IPS-NIHi11 (cell line): ENCODE measurements around the gene EXOC6B.

Source experiments
- DNase-seq: peaks from one replicate; pipeline ENCODE4 v3.0.0; 2012; ENCODE audit warnings: mixed read lengths, low spot score

The EXOC6B gene

DNA sequence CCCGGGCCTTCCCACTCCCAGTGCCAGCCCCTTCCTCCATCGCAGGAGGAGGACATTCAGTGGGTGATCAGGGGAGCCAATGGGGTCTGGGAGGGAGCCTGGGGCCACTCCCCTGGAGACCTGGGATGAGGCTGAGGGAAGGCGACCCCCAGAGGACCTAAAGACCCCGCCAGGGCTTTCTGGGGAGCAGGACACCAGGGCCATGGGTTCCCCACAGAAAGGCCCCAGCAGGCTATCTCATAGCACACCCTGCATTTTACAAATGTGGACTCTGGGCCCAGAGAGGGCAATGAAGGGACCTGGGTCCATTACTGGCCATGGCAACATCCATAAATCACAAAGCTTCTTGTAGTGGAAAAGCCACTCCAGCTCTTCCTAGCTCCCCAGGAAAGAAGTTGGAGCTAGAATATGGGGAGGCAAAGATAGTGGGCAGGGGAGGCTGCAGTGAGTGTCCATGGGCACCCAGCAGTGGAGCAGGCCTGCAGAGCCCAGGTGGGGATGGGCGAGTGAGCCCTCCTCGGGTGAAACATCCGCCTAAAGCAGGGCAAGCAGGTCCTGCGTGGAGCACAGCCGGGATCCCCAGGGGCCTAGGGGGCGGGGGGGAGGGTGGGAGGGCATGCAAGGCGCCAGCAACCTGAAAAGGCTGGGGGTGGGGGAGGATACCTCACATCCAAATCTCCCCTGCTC lies 692.0 kb downstream of the EXOC6B start:
- DNase-seq, result no peak

DNA sequence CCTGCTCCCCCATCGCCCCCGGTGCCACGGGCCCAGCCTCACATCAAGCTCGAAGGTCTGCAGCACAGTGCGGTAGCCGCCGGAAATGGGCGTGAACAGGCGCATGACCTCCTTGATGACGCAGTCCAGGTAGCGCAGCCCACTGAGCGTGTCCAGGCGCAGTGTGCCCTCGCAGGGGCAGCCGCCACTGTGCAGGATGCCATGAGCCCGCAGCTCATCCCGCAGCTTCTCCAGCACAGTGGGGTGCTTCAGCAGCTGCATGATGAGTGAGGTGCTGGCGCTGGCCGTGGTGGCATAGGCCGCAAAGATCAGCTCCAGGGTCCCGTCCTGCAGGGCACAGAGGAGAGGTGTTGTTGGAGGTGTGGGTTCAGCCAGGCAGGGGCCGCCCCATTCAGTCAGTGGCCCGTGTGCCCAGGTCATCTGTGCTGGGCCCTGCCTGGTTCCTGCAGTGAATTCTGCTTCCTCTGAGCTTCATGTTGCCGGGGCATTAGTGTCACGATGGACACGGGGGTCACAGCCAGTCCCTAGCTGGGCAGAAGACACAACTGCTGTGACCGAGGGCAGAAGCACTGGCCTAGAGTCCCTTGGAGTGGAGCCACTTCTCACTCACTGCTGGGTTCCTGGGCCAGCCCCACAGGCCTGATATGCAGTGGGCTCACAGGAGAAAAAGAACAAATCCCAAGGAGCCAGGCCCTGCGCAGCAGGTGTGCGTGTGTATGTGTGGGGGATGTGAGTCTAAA lies 692.7 kb downstream of the EXOC6B start:
- no peak for DNase-seq

DNA sequence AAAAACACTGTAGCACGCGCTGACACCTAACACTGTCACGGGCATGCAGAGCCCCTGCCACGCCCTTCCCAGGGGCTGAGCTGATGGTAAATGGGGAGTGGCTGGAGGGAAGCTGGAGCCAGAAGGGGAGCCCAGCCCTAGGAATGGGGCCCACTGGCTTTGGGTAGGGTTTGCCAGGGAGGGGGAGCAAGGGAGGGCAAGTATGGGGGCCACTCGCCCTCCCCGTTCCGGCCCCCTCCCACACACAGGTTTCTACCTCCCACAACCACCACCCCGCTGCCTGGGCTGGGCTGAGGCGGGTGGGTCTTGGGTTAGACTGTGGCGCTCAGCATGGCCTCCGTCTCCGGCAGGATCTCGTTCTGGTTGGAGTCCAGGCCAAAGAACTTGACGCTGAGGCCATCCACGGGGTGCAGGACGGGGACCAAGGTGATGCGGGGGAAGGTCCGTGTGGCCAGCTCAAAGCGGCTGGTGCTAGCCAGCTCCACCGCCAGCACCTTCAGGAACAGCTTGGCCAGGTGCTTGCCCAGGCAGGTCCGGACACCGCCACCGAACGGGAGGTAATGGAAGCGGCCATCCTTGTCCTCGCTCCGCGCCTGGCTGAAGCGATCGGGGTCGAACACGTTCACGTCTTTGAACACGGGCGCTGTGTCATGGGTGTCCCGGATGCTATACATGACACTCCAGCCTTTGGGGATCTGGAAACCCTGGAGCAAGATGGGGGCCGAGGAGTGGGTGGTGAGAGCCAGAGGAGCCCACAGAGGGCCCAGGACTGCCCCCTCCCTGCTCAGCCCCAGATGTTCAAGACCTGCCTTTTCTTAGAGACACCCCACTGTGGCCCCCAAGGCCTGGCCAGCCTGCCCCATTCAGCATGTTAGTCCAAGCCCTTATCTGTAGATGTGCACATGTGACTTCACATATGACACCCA lies 693.7 kb downstream of the EXOC6B start:
- no peak for DNase-seq

DNA sequence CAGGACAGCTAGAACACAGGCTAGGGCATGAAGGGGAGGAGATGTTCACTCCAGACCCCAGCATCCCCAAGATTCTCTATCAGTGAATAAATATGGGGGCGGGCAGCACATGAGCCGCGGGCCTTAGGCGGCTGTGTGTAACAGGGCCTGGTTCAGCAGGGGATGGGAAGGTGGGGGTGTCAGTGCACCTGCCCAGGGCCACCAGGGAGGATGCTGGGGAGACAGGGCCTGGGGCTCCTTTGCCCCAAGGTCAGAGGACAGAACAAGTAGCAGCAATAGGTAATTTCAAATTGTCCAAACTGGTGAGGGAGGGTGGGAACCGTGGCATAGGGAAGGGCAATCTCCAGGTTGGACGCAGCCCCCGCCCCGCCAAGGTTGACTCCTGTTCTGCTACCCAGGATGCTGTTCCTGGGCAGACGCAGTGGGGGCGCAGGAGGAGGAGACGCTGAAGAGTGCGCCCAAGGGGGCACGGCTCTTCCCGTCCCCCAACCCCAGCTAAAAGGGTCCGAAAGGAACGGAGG lies 694.4 kb downstream of the EXOC6B start:
- no peak for DNase-seq

DNA sequence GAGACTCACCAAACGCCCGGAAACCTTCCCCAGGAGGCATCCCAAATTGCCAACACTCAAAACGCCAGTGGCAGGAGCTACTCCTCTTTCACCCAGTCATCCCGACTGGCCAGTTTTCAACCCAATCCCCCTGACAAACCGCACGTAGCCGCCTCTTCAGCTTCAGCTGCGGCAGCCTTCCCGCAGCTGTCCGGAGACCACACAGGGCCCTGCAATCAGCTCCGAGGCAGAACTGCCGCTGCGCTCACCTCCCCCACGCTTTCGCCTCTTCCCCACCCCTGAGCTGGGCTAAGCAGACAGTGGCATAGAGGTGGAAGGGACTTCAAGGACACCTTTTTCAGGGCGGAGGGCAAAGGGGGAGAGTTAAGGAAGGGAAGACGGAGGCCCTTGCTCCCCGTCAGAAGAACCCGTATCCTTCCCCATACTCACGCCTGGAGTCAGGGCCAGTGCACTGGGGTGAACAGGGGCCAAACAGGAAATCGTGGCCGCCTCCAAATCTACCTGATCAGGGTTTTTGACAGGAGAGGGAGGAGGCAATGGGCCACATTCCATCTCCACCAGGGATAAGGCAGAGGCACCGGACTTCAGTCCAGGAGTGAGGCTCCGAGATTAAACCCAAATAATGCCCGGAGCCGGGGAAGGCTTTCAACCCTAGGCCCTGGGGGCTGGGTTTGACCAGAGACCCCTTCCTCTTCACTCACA lies 695.0 kb downstream of the EXOC6B start:
- DNase-seq, result no peak

DNA sequence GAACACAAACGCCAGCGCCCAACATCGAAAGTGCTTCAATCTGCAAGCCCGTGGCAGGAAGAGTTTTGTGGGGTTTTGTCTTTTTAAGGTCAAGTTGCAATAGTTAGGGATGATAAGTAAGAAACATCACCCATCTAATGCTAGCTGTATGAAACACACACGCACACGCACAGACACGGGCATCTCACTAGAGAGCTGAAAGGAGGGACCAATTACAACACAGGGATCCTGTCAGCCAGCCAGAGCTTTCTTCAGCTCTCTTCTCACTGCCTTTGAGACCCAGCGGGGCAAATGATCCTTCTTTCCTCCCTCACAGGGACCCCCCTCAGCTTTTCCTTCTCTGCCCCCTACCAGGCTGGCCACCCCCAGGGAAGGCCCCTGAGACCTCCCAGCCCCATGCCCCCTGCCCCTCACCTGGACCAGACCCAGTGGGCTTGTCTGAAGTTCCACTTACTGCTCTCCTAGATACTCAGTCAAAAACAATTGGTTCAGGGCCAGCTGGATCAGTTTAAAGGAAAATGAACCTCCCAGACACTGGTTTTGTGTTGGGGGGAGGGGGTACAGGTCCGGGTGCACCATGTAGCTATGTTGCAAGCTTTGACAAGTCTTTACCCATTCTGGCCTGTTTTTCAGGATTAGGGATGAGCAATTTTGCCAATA lies 696.0 kb downstream of the EXOC6B start:
- no peak for DNase-seq

DNA sequence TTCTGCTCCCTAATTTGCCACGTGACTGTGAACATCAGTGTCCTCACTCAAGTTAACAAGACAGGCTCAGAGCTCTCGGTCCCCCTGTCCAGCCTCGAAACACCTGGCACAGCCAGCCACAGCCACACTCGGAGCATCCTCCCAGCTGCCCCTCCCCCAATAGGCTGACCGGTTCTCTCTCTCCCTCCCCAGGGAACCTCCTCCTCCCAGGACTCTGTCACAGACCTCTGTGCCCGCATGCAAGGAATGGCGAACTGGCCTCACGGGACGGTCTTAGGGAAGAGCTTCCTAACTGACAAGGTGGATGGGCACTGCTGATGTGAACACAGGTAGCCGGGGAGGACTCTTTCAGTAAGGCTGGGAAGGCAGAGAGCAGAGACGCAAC lies 697.0 kb downstream of the EXOC6B start:
- no peak for DNase-seq

DNA sequence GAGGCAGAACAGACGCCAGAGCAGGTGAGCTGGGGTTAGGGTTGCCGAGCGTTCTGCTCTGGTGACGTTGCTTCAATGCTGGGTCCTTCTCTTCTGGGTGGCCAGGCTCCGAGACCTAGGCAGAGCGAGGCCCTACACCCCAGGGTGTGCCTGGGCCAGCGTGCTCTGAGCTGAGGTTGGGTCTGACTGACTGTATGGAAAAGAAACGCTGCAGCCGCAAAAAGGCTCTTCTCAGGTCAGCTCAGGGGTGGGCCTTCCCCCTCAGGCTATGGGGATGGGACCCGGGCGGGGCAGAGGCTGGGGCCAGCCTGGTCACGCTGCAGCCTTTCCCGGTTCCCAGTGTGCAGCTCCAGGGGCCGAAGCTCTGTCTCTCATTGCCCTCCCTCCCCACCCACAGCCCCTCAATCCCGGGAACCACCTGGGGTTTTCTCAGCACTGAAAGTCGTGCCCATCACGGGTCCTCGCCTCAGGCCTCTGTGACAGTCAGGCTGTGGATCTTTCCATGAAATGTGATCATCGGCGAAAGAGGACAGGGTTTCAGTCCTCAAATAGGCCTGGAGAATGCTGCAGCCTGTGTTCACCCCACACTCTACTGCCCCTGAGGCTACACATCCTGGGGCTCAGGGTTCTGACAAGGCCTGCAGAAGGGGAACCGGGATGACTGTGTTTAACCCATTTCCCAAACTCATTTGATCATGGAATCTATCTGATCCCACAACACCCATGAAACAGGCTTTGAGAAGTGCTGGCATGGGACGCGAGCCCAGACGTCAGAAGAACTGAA lies 697.6 kb downstream of the EXOC6B start:
- no peak for DNase-seq

DNA sequence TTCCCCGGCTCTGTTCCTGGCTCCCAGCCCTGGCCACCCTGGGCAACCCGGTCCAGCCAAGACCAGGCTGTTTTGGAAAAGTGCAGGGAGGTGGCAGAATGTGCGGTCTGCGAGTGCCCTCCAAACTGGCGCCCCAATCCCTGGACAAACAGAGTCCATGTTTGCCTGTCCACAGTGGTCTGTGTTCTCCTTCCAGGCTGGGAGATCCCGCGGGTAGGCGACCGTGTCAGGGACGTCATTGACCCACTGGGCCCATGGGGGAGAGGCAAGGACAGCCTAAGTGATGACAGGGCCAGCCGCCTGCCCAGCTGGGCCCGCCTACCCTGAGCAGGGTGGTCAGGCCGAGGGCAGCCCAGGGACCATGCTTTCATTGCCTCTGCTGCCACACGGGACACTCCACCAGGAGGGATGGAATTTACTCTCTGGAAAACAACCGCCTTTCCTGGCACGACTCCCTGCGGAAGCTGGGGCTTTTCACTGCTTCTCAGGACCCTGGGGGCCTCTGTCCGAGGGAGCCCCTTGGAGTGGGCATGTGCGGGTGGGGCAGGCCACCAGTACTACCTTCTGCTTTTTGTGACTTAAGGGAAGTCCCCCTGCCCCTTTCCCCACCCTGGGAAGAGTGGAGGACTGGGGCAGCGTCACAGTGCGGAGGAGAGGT lies 698.3 kb downstream of the EXOC6B start:
- no peak for DNase-seq

DNA sequence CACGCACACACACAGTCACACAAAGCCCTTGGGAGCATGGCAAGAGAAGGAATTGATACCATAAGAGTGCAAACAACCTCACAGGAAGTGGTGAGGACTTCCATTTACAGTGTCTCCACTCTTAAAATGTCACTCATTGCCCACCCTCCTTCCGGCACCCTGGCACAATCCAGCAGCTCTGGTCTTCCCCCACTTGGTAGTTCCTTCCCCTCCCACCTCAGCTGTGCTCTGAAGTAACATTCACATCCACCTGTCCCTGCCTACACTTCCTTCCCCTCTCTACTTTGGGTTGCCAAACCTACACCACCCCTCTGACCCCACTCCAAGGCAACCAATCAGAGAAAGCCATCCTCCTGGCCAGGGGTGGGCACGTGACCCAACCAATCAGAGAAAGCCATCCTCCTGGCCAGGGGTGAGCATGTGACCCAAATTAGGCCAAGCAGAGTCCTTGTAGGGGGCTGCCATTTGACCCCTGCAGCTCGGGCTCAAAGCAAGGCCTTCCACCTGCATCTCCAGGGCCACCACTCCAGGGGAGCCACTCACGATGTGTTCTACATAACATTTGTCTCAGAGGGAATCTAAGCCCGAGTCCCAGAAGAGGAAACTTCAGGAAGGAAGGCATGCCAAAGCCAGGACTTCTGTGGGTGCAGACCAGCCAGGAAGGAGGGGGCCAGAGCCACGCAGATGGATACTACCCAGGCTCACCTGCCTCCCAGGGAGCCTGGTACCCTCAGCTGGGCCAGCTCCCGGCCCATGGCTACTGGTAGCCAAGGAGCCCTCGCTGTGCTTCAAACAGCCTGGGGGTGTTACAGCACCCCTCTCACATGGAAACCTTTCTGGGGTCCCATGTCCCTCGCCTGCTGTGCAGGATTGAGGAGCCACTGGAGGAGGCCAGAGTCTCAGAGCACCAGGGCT lies 699.4 kb downstream of the EXOC6B start:
- DNase-seq, result no peak
